GM23338 (cell line): Measurements from ENCODE around the gene LIPM. TPM values are rescaled to one million over a fixed set of nuclear protein-coding genes. Genes with fewer than 3 reads are reported as not detected.
A peak's percentile ranks its signal among the peaks of the same experiment; 100 is the strongest.

Source experiments
- ATAC-seq: fragments of 200-7000 bp; cut with Tn5 transposase; 3 replicates; pipeline ENCODE4 v1.9.1; 2020
- DNase-seq: peaks from one replicate; pipeline ENCODE4 v3.0.0-alpha.2; 2015; ENCODE audit warnings: low spot score
- H2AFZ ChIP-seq: fragments of 200-600 bp; sonication (generic); 2 replicates; pipeline ENCODE4 v1.8.0; 2016; ENCODE audit warnings: antibody characterized with exemption, mild to moderate bottlenecking, moderate library complexity
- H3F3A ChIP-seq: fragments of 200-600 bp; sonication (generic); replicated peaks from 2 replicates; pipeline ENCODE4 v1.8.0; 2017; ENCODE audit warnings: antibody characterized with exemption, mixed run types, low read depth
- H3K27ac ChIP-seq: fragments of 200-600 bp; sonication (generic); 2 replicates; pipeline ENCODE4 v1.6.1; 2016; ENCODE audit warnings: low read depth
- H3K27me3 ChIP-seq: fragments of 200-600 bp; sonication (generic); 2 replicates; pipeline ENCODE4 v1.8.0; 2016; ENCODE audit warnings: mild to moderate bottlenecking, mixed run types, moderate library complexity; ENCODE audit not compliant: insufficient read depth
- H3K36me3 ChIP-seq: fragments of 200-600 bp; sonication (generic); 2 replicates; pipeline ENCODE4 v1.8.0; 2016; ENCODE audit warnings: mild to moderate bottlenecking; ENCODE audit not compliant: insufficient read depth
- H3K4me1 ChIP-seq: fragments of 200-600 bp; sonication (generic); 2 replicates; pipeline ENCODE4 v1.8.0; 2016; ENCODE audit warnings: mild to moderate bottlenecking, moderate library complexity; ENCODE audit not compliant: insufficient read depth
- H3K4me2 ChIP-seq: fragments of 200-600 bp; sonication (generic); 2 replicates; pipeline ENCODE4 v1.7.1; 2017; ENCODE audit warnings: mixed run types
- H3K4me3 ChIP-seq: fragments of 200-600 bp; sonication (generic); 2 replicates; pipeline ENCODE4 v1.6.1; 2016; ENCODE audit warnings: mixed run types
- H3K79me2 ChIP-seq: fragments of 200-600 bp; sonication (generic); replicated peaks from 2 replicates; pipeline ENCODE4 v1.8.0; 2017; ENCODE audit warnings: mild to moderate bottlenecking; ENCODE audit not compliant: insufficient read depth
- H3K9me2 ChIP-seq: fragments of 200-600 bp; sonication (generic); 2 replicates; pipeline ENCODE4 v1.8.0; 2017; ENCODE audit not compliant: insufficient read depth
- H4K20me1 ChIP-seq: fragments of 200-600 bp; sonication (generic); replicated peaks from 2 replicates; pipeline ENCODE4 v1.8.0; 2017; ENCODE audit warnings: mild to moderate bottlenecking; ENCODE audit not compliant: insufficient read depth
- H3K27ac Mint-ChIP-seq: 2 replicates; pipeline ENCODE4 v1.8.0; 2020; ENCODE audit warnings: inconsistent platforms, mild to moderate bottlenecking, moderate library complexity, mixed read lengths
- H3K27me3 Mint-ChIP-seq: 3 replicates; pipeline ENCODE4 v1.8.0; 2022; ENCODE audit warnings: low read depth, mild to moderate bottlenecking, moderate library complexity, mixed read lengths, inconsistent platforms; ENCODE audit not compliant: insufficient read depth, poor library complexity
- H3K36me3 Mint-ChIP-seq: 3 replicates; pipeline ENCODE4 v1.8.0; 2021; ENCODE audit warnings: low read depth, mild to moderate bottlenecking, inconsistent platforms, moderate library complexity, mixed read lengths
- H3K4me1 Mint-ChIP-seq: 3 replicates; pipeline ENCODE4 v1.8.0; 2020; ENCODE audit warnings: mild to moderate bottlenecking, inconsistent platforms, mixed read lengths
- H3K4me3 Mint-ChIP-seq: 3 replicates; pipeline ENCODE4 v1.8.0; 2021; ENCODE audit warnings: moderate library complexity, mild to moderate bottlenecking, inconsistent platforms, mixed read lengths
- H3K9me3 Mint-ChIP-seq: 3 replicates; pipeline ENCODE4 v1.8.0; 2020; ENCODE audit warnings: moderate library complexity, mild to moderate bottlenecking, inconsistent platforms, mixed read lengths
- CREB1 ChIP-seq: fragments of 250-450 bp; sonication (Bioruptor Pico); IDR thresholded peaks from 2 replicates; pipeline ENCODE4 v1.5.0; 2020; ENCODE audit warnings: low read depth, mild to moderate bottlenecking, moderate library complexity
- EZH2 ChIP-seq: fragments of 200-600 bp; sonication (generic); IDR thresholded peaks from one replicate; pipeline ENCODE4 v1.8.0; 2017; ENCODE audit warnings: antibody characterized with exemption, mild to moderate bottlenecking, low read depth; ENCODE audit not compliant: unreplicated experiment
- EZH2phosphoT487 ChIP-seq: fragments of 200-600 bp; sonication (generic); IDR thresholded peaks from one replicate; pipeline ENCODE4 v1.8.1; 2018; ENCODE audit warnings: antibody characterized with exemption; ENCODE audit not compliant: unreplicated experiment
- NANOG ChIP-seq: IDR thresholded peaks from 2 replicates; pipeline ENCODE4 v1.6.1; 2016; ENCODE audit warnings: antibody characterized with exemption, borderline replicate concordance
- POLR2AphosphoS5 ChIP-seq: IDR thresholded peaks from 2 replicates; pipeline ENCODE4 v1.6.1; 2016; ENCODE audit warnings: antibody characterized with exemption, low read depth
- REST ChIP-seq: IDR thresholded peaks from one replicate; pipeline ENCODE4 v1.6.1; 2018; ENCODE audit warnings: antibody characterized with exemption; ENCODE audit not compliant: unreplicated experiment
- STAT1 ChIP-seq: IDR thresholded peaks from one replicate; pipeline ENCODE4 v1.6.1; 2016; ENCODE audit warnings: antibody characterized with exemption; ENCODE audit not compliant: unreplicated experiment
- ZNF114 ChIP-seq: fragments of 250-450 bp; sonication (Bioruptor Pico); IDR thresholded peaks from 2 replicates; pipeline ENCODE4 v1.5.0; 2020; ENCODE audit warnings: mild to moderate bottlenecking, moderate library complexity
- polyA plus RNA-seq: library from polyadenylated mRNA; unstranded; fragments of >200 nt; fragmentation: Nextera tagmentation; extraction: Ambion mirVana; gene quantifications from 2 replicates; pipeline ENCODE4 v1.2.1, GENCODE V29; 2016
- total RNA-seq: library from RNA; depleted of rRNA; stranded (reverse); fragments of >200 nt; shearing (Covaris generic); gene quantifications from 2 replicates; pipeline ENCODE4 v1.2.3, GENCODE V29; 2014
- TF ChIP-seq, protein P1 (sequence below), 2 experiments: fragments of 200-600 bp in 1 of 2; sonication (generic) in 1 of 2; conservative IDR thresholded peaks; 2 replicates each; pipeline versions ENCODE4 v1.5.1 to v1.6.1; 2016 to 2017; ENCODE audit warnings: antibody characterized with exemption in 2 of 2, low read depth in 2 of 2, mild to moderate bottlenecking in 2 of 2, moderate library complexity in 1 of 2

Gene LIPM
- total and polyA plus RNA-seq, 2 experiments from 2014 or later = not detected

DNA sequence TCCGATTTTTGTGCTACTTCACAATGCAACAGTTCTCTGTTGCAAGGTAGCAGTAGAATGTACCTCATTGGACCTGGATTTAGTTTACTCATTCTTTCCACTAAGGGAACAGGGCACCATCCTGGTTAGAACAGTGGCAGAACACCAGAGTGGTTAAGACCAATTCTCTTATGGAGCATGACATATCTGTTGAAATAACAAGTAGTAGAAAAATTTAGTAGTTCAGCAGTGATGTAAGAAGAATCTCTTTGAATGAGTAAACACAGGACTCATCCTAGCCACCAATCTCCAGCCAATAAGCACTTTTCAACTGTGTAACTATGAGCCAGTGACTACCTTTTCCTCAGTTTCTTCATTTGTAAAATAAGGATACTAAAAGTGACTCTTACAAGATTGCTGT is 46.7 kb downstream of the LIPM start:
- H3K27me3 Mint-ChIP-seq = no peaks in the 10 kb centered on the region
- Histone ChIP-seq H3K27ac (no peak overlapping the region), H3K27me3 (no peaks in the 10 kb centered on the region), H3F3A (no peaks in the 10 kb centered on the region), H3K4me2 (no peak overlapping the region), H3K4me3 (no peak overlapping the region), H4K20me1 (no peaks in the 10 kb centered on the region), H3K9me2 (no peaks in the 10 kb centered on the region), H3K79me2 (no peaks in the 10 kb centered on the region), H3K36me3 (no peaks in the 10 kb centered on the region), H2AFZ (no peak overlapping the region), H3K4me1 (peaks cover 28% of the 10 kb centered on the region)
- no peaks in the 10 kb centered on the region for H3K36me3 Mint-ChIP-seq
- ATAC-seq = no peak
- H3K4me3 Mint-ChIP-seq = no peak overlapping the region
- TF ChIP-seq, protein P1, sequence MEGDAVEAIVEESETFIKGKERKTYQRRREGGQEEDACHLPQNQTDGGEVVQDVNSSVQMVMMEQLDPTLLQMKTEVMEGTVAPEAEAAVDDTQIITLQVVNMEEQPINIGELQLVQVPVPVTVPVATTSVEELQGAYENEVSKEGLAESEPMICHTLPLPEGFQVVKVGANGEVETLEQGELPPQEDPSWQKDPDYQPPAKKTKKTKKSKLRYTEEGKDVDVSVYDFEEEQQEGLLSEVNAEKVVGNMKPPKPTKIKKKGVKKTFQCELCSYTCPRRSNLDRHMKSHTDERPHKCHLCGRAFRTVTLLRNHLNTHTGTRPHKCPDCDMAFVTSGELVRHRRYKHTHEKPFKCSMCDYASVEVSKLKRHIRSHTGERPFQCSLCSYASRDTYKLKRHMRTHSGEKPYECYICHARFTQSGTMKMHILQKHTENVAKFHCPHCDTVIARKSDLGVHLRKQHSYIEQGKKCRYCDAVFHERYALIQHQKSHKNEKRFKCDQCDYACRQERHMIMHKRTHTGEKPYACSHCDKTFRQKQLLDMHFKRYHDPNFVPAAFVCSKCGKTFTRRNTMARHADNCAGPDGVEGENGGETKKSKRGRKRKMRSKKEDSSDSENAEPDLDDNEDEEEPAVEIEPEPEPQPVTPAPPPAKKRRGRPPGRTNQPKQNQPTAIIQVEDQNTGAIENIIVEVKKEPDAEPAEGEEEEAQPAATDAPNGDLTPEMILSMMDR (conservative IDR thresholded peaks at IDR 0.05; ENCODE audit: low read depth in 2 of 2) = no peak
- no peak for TF ChIP-seq REST
- DNase-seq = no peak
- H3K9me3 Mint-ChIP-seq = no peaks in the 10 kb centered on the region
- peaks cover 24% of the 10 kb centered on the region for H3K4me1 Mint-ChIP-seq
- no peak overlapping the region for H3K27ac Mint-ChIP-seq

DNA sequence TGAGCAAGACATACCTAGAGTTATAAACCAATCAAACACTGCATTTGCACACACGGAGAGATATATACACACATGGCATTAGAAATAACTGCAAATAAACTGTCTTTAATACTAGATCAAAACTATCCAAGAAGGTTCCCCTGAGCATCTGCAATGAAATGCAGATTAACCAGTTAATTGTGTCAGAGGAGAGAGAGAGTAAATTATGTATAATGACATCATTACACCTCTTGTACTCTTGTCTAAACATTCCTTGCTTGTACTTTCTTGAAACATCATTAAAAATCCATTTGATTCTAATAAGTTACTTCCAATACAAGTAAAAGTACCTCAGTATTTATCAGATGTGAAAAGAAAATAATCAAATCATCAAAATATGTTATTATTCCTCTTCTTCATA is 48.2 kb downstream of the LIPM start:
- no peaks in the 10 kb centered on the region for H3K79me2 ChIP-seq
- H3F3A ChIP-seq = no peaks in the 10 kb centered on the region
- 0 out of 2 replicates have a peak overlapping the region, but pooled peaks have one; percentile 6 for H3K4me2 ChIP-seq
- H3K4me1 Mint-ChIP-seq = peaks cover 24% of the 10 kb centered on the region
- no peak overlapping the region for H3K4me3 Mint-ChIP-seq
- H2AFZ ChIP-seq = no peak overlapping the region
- H3K27ac Mint-ChIP-seq = no peak overlapping the region
- DNase-seq (no peak), ATAC-seq (no peak)
- no peaks in the 10 kb centered on the region for H3K36me3 Mint-ChIP-seq
- H3K27me3 ChIP-seq = no peaks in the 10 kb centered on the region
- peaks cover 2% of the 10 kb centered on the region for H3K27me3 Mint-ChIP-seq
- no peaks in the 10 kb centered on the region for H4K20me1 ChIP-seq
- H3K36me3 ChIP-seq = no peaks in the 10 kb centered on the region
- H3K27ac ChIP-seq = no peak overlapping the region
- no peaks in the 10 kb centered on the region for H3K9me2 ChIP-seq
- no peaks in the 10 kb centered on the region for H3K9me3 Mint-ChIP-seq
- peaks cover 28% of the 10 kb centered on the region for H3K4me1 ChIP-seq
- H3K4me3 ChIP-seq = no peak overlapping the region
- TF ChIP-seq CREB1 (CRISPR knock-in tag) = no peak
- TF ChIP-seq REST = no peak
- TF ChIP-seq ZNF114 (CRISPR knock-in tag) = no peak
- no peak for TF ChIP-seq EZH2phosphoT487
- TF ChIP-seq, protein P1 (conservative IDR thresholded peaks at IDR 0.05; ENCODE audit: low read depth in 2 of 2) = no peak
- TF ChIP-seq STAT1 = no peak
- TF ChIP-seq POLR2AphosphoS5 = no peak
- no peak for TF ChIP-seq EZH2
- no peak for TF ChIP-seq NANOG
